DLD1 (cell line): ENCODE measurements around the gene IAPP.
"Not testable (repeated sequence)": the region's sequence is repeated elsewhere in the genome, so short reads cannot be mapped to it uniquely, and the experiment has no call there.

Experiments
- in situ Hi-C: cut with HindIII; loops from 2 replicates; pipeline ENCODE4 v1.10.0; 2017; ENCODE audit warnings: low sequenced_read_pairs

Gene IAPP

GRCh38 chr12:21372602-21373001 is at the start of gene IAPP:
Gene IAPP (plus strand): TSS chr12:21372902. CDS start chr12:21373352, 450 bp downstream.
- in situ Hi-C loops, result no loop called here

- in situ Hi-C loops, result no loop called here
These were observed 49.0 kb upstream of the IAPP start for GRCh38 chr12:21323736-21324135.

GRCh38 chr12:21324551-21324950 is 48.2 kb upstream of the IAPP start:
- in situ Hi-C loops, result no loop called here

GRCh38 chr12:21328578-21328977 is 44.1 kb upstream of the IAPP start:
- in situ Hi-C loops, result no loop called here

- in situ Hi-C loops, result no loop called here
These were observed 41.9 kb upstream of the IAPP start for GRCh38 chr12:21330682-21331253.

GRCh38 chr12:21334771-21335325 is 37.9 kb upstream of the IAPP start, which contains the start of gene SLCO1A2:
Gene SLCO1A2 (minus strand): TSS chr12:21334917. CDS start chr12:21334647, 270 bp downstream.
- in situ Hi-C loops, result no loop called here

- in situ Hi-C loops, result no loop called here
These were observed 36.0 kb upstream of the IAPP start for GRCh38 chr12:21336656-21337055.

GRCh38 chr12:21337453-21337852 is 35.2 kb upstream of the IAPP start:
- in situ Hi-C loops, result no loop called here

GRCh38 chr12:21337959-21338744 is 34.5 kb upstream of the IAPP start:
- in situ Hi-C loops, result no loop called here

- in situ Hi-C loops, result no loop called here
These were observed 32.8 kb upstream of the IAPP start for GRCh38 chr12:21339921-21340320.

- in situ Hi-C loops, result no loop called here
These were observed 32.3 kb upstream of the IAPP start for GRCh38 chr12:21340403-21340802.

GRCh38 chr12:21341769-21342168 is 30.9 kb upstream of the IAPP start:
- in situ Hi-C loops, result no loop called here

- in situ Hi-C loops, result no loop called here
These were observed 29.1 kb upstream of the IAPP start for GRCh38 chr12:21343636-21344035.

- in situ Hi-C loops, result no loop called here
These were observed 26.0 kb upstream of the IAPP start for GRCh38 chr12:21346542-21347205.

- in situ Hi-C loops, result no loop called here
These were observed 21.7 kb upstream of the IAPP start for GRCh38 chr12:21350975-21351374.

GRCh38 chr12:21353487-21353886 is 19.2 kb upstream of the IAPP start:
- in situ Hi-C loops, result no loop called here

GRCh38 chr12:21353948-21354347 is 18.8 kb upstream of the IAPP start:
- in situ Hi-C loops, result no loop called here

GRCh38 chr12:21354641-21355040 is 18.1 kb upstream of the IAPP start:
- in situ Hi-C loops, result no loop called here

GRCh38 chr12:21360632-21361031 is 12.1 kb upstream of the IAPP start:
- in situ Hi-C loops, result not testable (repeated sequence)

- in situ Hi-C loops, result no loop called here
These were observed 3.3 kb upstream of the IAPP start for GRCh38 chr12:21369141-21369980.
